Endodermal cell (in vitro differentiated cells): ENCODE data around the gene MAB21L2. TPM values are rescaled to one million over a fixed set of nuclear protein-coding genes. Genes with fewer than 3 reads are reported as not detected.

Experiments
- DNase-seq: peaks from one replicate; pipeline ENCODE4 v3.0.0-alpha.2; 2017
- H3K27ac ChIP-seq: 2 replicates; pipeline ENCODE4 v1.5.1; 2013; ENCODE audit warnings: mild to moderate bottlenecking, low read depth, low read length, moderate library complexity
- H3K27me3 ChIP-seq: 2 replicates; pipeline ENCODE4 v1.6.1; 2013; ENCODE audit warnings: mild to moderate bottlenecking, low read length, moderate library complexity; ENCODE audit not compliant: insufficient read depth, control insufficient read depth, poor library complexity, severe bottlenecking
- H3K36me3 ChIP-seq: 2 replicates; pipeline ENCODE4 v1.7.0; 2013; ENCODE audit warnings: mild to moderate bottlenecking, low read length, moderate library complexity; ENCODE audit not compliant: control insufficient read depth, insufficient read depth
- H3K4me1 ChIP-seq: one replicate; pipeline ENCODE4 v1.7.0; 2013; ENCODE audit warnings: low read length; ENCODE audit not compliant: control insufficient read depth, insufficient read depth
- H3K4me3 ChIP-seq: 2 replicates; pipeline ENCODE4 v1.5.1; 2013; ENCODE audit warnings: mild to moderate bottlenecking, low read length, moderate library complexity
- H3K9ac ChIP-seq: 2 replicates; pipeline ENCODE4 v1.6.1; 2013; ENCODE audit warnings: mild to moderate bottlenecking, low read length, moderate library complexity; ENCODE audit not compliant: poor library complexity, severe bottlenecking; ENCODE audit errors: extremely low read depth
- H3K9me3 ChIP-seq: 2 replicates; pipeline ENCODE4 v1.6.1; 2013; ENCODE audit warnings: mild to moderate bottlenecking, low read length, moderate library complexity; ENCODE audit not compliant: control insufficient read depth
- H3K27ac Mint-ChIP-seq: 2 replicates; pipeline ENCODE4 v1.8.0; 2020; ENCODE audit warnings: mixed read lengths
- H3K27me3 Mint-ChIP-seq: 2 replicates; pipeline ENCODE4 v1.8.0; 2021; ENCODE audit warnings: mild to moderate bottlenecking, mixed read lengths; ENCODE audit not compliant: insufficient read depth
- H3K36me3 Mint-ChIP-seq: 2 replicates; pipeline ENCODE4 v1.8.0; 2020; ENCODE audit warnings: low read depth, mixed read lengths
- H3K4me1 Mint-ChIP-seq: 2 replicates; pipeline ENCODE4 v1.8.0; 2020; ENCODE audit warnings: mixed read lengths
- H3K4me3 Mint-ChIP-seq: 2 replicates; pipeline ENCODE4 v1.8.0; 2020; ENCODE audit warnings: mild to moderate bottlenecking, moderate library complexity, mixed read lengths
- H3K9me3 Mint-ChIP-seq: 2 replicates; pipeline ENCODE4 v1.8.0; 2020; ENCODE audit warnings: mild to moderate bottlenecking, mixed read lengths
- CTCF ChIP-seq: fragments of 200-600 bp; sonication (generic); conservative IDR thresholded peaks from 2 replicates; pipeline ENCODE4 v1.5.0; 2021; ENCODE audit warnings: antibody characterized with exemption, mild to moderate bottlenecking
- WGBS, 2 experiments: methylation state at CpG; one replicate each; pipeline versions ENCODE4 v1.1.5 to v1.1.7; 2013; ENCODE audit warnings: missing lambda C conversion rate in 2 of 2, mixed read lengths in 1 of 2; ENCODE audit not compliant: insufficient coverage in 1 of 2, insufficient read length in 1 of 2; 5-methylcytosine and 5-hydroxymethylcytosine counted together
- total RNA-seq, 2 donors: library from RNA; stranded (reverse); fragmentation: NEBNext Ultra II Directional in 1 of 2; extraction: Animal tissue kit (Norgen Biotek cat#: 25700) in 1 of 2; gene quantifications; 2 replicates in 1 of 2; 3 replicates in 1 of 2; pipeline ENCODE4 v1.2.1, GENCODE V29; 2021

MAB21L2 gene
- total RNA-seq, 2 donors from 2014 or later, result not detected

GRCh38 chr4:150540536-150540935 is 41.4 kb upstream of the MAB21L2 start:
- Mint-ChIP-seq H3K27ac (peak overlapping the region; percentile 32), H3K36me3 (no peaks in the 10 kb centered on the region), H3K9me3 (no peaks in the 10 kb centered on the region), H3K4me1 (peaks cover 11% of the 10 kb centered on the region), H3K27me3 (no peaks in the 10 kb centered on the region), H3K4me3 (no peak overlapping the region)
- H3K27me3 ChIP-seq, result no peaks in the 10 kb centered on the region
- H3K27ac ChIP-seq, result no peak overlapping the region
- H3K36me3 ChIP-seq, result no peaks in the 10 kb centered on the region
- no peak overlapping the region for H3K9ac ChIP-seq
- no peaks in the 10 kb centered on the region for H3K9me3 ChIP-seq
- TF ChIP-seq CTCF, result no peak
- H3K4me3 ChIP-seq, result no peak overlapping the region
- no peak for DNase-seq
- no peaks in the 10 kb centered on the region for H3K4me1 ChIP-seq

- H3K4me1 ChIP-seq, result no peaks in the 10 kb centered on the region
- WGBS, 2 experiments, result 40 to 68% methylated on average over 1 to 3 of the region's 3 CpGs
- no peaks in the 10 kb centered on the region for H3K27me3 Mint-ChIP-seq
- no peaks in the 10 kb centered on the region for H3K9me3 ChIP-seq
- no peak overlapping the region for H3K27ac ChIP-seq
- no peaks in the 10 kb centered on the region for H3K36me3 ChIP-seq
- H3K27me3 ChIP-seq, result no peaks in the 10 kb centered on the region
- H3K4me3 Mint-ChIP-seq, result no peak overlapping the region
- H3K27ac Mint-ChIP-seq, result peak overlapping the region; percentile 32
- no peak overlapping the region for H3K4me3 ChIP-seq
- peaks cover 11% of the 10 kb centered on the region for H3K4me1 Mint-ChIP-seq
- no peak for DNase-seq
- no peak for TF ChIP-seq CTCF
- H3K9ac ChIP-seq, result no peak overlapping the region
- no peaks in the 10 kb centered on the region for H3K36me3 Mint-ChIP-seq
- H3K9me3 Mint-ChIP-seq, result no peaks in the 10 kb centered on the region
Observed at GRCh38 chr4:150540959-150541360, 41.0 kb upstream of the MAB21L2 start.

GRCh38 chr4:150541681-150542080 is 40.3 kb upstream of the MAB21L2 start:
- TF ChIP-seq CTCF, result no peak
- Histone ChIP-seq H3K4me1 (peaks cover under 1% of the 10 kb centered on the region), H3K9me3 (no peaks in the 10 kb centered on the region), H3K27ac (no peak overlapping the region), H3K27me3 (no peaks in the 10 kb centered on the region), H3K4me3 (no peak overlapping the region), H3K36me3 (no peaks in the 10 kb centered on the region), H3K9ac (no peak overlapping the region)
- Mint-ChIP-seq H3K27me3 (no peaks in the 10 kb centered on the region), H3K36me3 (no peaks in the 10 kb centered on the region), H3K4me3 (no peak overlapping the region), H3K27ac (no peak overlapping the region), H3K9me3 (no peaks in the 10 kb centered on the region), H3K4me1 (peaks cover 17% of the 10 kb centered on the region)
- WGBS, 2 experiments, result 75 to 90% methylated on average over 2 to 3 of the region's 3 CpGs
- DNase-seq, result no peak
